Caco-2 (cell line): ENCODE results near the gene SLIT3. TPM values are rescaled to one million over a fixed set of nuclear protein-coding genes. Genes with fewer than 3 reads are reported as not detected.
A peak's percentile ranks its signal among the peaks of the same experiment; 100 is the strongest.

Source experiments
- BruUV-seq: library from RNA; stranded (reverse); fragments of 400-500 nt; replicated peaks from 2 replicates; lab custom pipeline; 2021; lab: Mats Ljungman, UMichigan
- CTCF ChIA-PET: fragments of 300-600 bp; sonication (Branson Sonifier 250); formaldehyde crosslinking; loops from one replicate; lab custom pipeline; 2022; ENCODE audit warnings: antibody characterized with exemption; lab: Charles Lee
- POLR2A ChIA-PET: fragments of 300-600 bp; sonication (Branson Sonifier 250); formaldehyde crosslinking; loops from one replicate; lab custom pipeline; 2022; ENCODE audit warnings: antibody characterized with exemption; lab: Charles Lee
- DNase-seq, 2 experiments: peaks; one replicate each; pipeline versions ENCODE4 v3.0.0 to v3.0.0-alpha.2; 2020 to 2022
- H3K27me3 ChIP-seq: replicated peaks from 2 replicates; pipeline ENCODE4 v1.6.0; 2011; ENCODE audit warnings: low read length; ENCODE audit not compliant: control insufficient read depth, insufficient read depth
- H3K36me3 ChIP-seq: 2 replicates; pipeline ENCODE4 v1.5.1; 2011; ENCODE audit warnings: low read length; ENCODE audit not compliant: control insufficient read depth, insufficient read depth
- H3K4me1 ChIP-seq: fragments of 250-450 bp; sonication (Bioruptor Pico); 2 replicates; pipeline ENCODE4 v1.5.1; 2020; ENCODE audit warnings: mild to moderate bottlenecking
- H3K4me3 ChIP-seq: 2 replicates; pipeline ENCODE4 v1.5.1; 2011; ENCODE audit warnings: low read depth, mild to moderate bottlenecking, control low read depth, low read length
- H3K9me3 ChIP-seq: fragments of 250-450 bp; sonication (Bioruptor Pico); 2 replicates; pipeline ENCODE4 v1.5.1; 2020; ENCODE audit warnings: mild to moderate bottlenecking, moderate library complexity
- H3K27ac Mint-ChIP-seq: one replicate; pipeline ENCODE4 v1.8.0; 2022; ENCODE audit warnings: mixed read lengths; ENCODE audit not compliant: unreplicated experiment
- H3K27me3 Mint-ChIP-seq: one replicate; pipeline ENCODE4 v1.8.0; 2022; ENCODE audit warnings: mixed read lengths; ENCODE audit not compliant: insufficient read depth, unreplicated experiment
- H3K36me3 Mint-ChIP-seq: one replicate; pipeline ENCODE4 v1.8.0; 2022; ENCODE audit warnings: mild to moderate bottlenecking, mixed read lengths; ENCODE audit not compliant: insufficient read depth, unreplicated experiment
- H3K4me1 Mint-ChIP-seq: one replicate; pipeline ENCODE4 v1.8.0; 2022; ENCODE audit warnings: low read depth, mixed read lengths; ENCODE audit not compliant: unreplicated experiment
- H3K4me3 Mint-ChIP-seq: one replicate; pipeline ENCODE4 v1.8.0; 2022; ENCODE audit warnings: mild to moderate bottlenecking, moderate library complexity, mixed read lengths; ENCODE audit not compliant: unreplicated experiment
- H3K9me3 Mint-ChIP-seq: one replicate; pipeline ENCODE4 v1.8.0; 2022; ENCODE audit warnings: mixed read lengths; ENCODE audit not compliant: unreplicated experiment
- intact Hi-C: fragments of 100-400 bp; cut with micrococcal nuclease; formaldehyde crosslinking; loops from one replicate; pipeline ENCODE4 v1.10.0; 2022; ENCODE audit not compliant: unreplicated experiment
- total RNA-seq: library from RNA; stranded (reverse); gene quantifications from 2 replicates; pipeline ENCODE4 v1.2.3, GENCODE V29; 2022
- TF ChIP-seq, protein P1 (sequence below), 2 experiments: fragments of 200-600 bp in 1 of 2; IDR thresholded peaks; 1 replicate in 1 of 2; 2 replicates in 1 of 2; pipeline versions ENCODE4 v1.5.1 to v1.8.0; 2011 to 2022; ENCODE audit warnings: antibody characterized with exemption in 1 of 2, control low read depth in 1 of 2, inconsistent platforms in 1 of 2, low read depth in 1 of 2, low read length in 1 of 2, mild to moderate bottlenecking in 1 of 2, moderate library complexity in 1 of 2; ENCODE audit not compliant: insufficient read depth in 1 of 2, severe bottlenecking in 1 of 2, unreplicated experiment in 1 of 2

Gene SLIT3
- total RNA-seq, 1 experiment from 2014 or later = 2.1 TPM

DNA sequence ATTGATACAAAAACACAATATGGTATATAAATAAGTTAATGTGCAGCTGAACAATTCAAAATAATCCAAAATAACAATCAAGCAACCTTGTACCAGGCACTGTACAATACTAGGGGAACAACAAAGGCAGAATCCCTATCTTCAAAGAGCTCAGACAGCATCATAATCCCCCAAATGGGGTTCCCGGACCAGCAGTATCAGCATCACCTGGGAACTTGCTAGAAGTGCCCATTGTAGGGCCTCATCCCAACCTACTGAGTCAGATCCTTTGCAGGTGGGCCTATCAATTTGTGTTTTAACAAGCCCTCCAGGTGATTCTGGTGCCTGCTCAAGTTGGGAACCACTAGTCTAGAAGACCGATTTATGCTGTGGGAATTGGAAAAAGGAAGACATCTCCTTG is 27.1 kb downstream of the SLIT3 start:
- Mint-ChIP-seq H3K27me3 (no peaks in the 10 kb centered on the region), H3K4me3 (peak overlapping the region; percentile 61), H3K27ac (peak overlapping the region; percentile 90), H3K9me3 (peaks cover 10% of the 10 kb centered on the region), H3K36me3 (peaks cover 23% of the 10 kb centered on the region), H3K4me1 (peaks cover 62% of the 10 kb centered on the region)
- H3K9me3 ChIP-seq = no peaks in the 10 kb centered on the region
- no peaks in the 10 kb centered on the region for H3K27me3 ChIP-seq
- intact Hi-C loops = loop anchor here (1.0 to 5.0 kb wide), 9 partner anchors 23 to 287 kb away; no protein-coding TSS in a partner anchor
- no TSS peak for BruUV-seq
- no peaks in the 10 kb centered on the region for H3K36me3 ChIP-seq
- peak; percentile 58 to 74 for DNase-seq
- TF ChIP-seq, protein P1, sequence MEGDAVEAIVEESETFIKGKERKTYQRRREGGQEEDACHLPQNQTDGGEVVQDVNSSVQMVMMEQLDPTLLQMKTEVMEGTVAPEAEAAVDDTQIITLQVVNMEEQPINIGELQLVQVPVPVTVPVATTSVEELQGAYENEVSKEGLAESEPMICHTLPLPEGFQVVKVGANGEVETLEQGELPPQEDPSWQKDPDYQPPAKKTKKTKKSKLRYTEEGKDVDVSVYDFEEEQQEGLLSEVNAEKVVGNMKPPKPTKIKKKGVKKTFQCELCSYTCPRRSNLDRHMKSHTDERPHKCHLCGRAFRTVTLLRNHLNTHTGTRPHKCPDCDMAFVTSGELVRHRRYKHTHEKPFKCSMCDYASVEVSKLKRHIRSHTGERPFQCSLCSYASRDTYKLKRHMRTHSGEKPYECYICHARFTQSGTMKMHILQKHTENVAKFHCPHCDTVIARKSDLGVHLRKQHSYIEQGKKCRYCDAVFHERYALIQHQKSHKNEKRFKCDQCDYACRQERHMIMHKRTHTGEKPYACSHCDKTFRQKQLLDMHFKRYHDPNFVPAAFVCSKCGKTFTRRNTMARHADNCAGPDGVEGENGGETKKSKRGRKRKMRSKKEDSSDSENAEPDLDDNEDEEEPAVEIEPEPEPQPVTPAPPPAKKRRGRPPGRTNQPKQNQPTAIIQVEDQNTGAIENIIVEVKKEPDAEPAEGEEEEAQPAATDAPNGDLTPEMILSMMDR (IDR thresholded peaks at IDR 0.05; ENCODE audit: insufficient read depth in 1 of 2, low read depth in 1 of 2, low read length in 1 of 2, severe bottlenecking in 1 of 2, unreplicated experiment in 1 of 2) = no peak
- ChIA-PET POLR2A (interaction anchor here (0.9 to 1.3 kb wide), 4 partner anchors 45 to 310 kb away, joined by 3 to 7 read pairs (median 4); partner anchors contain the start of gene SPDL1), CTCF (interaction anchor here (0.7 to 1.5 kb wide), 8 partner anchors 16 to 278 kb away, joined by 3 to 8 read pairs (median 3); no protein-coding TSS in a partner anchor)
- H3K4me1 ChIP-seq = peaks cover 52% of the 10 kb centered on the region
- H3K4me3 ChIP-seq = no peak overlapping the region

- peak overlapping the region; percentile 90 for H3K27ac Mint-ChIP-seq
- H3K4me1 Mint-ChIP-seq = peaks cover 62% of the 10 kb centered on the region
- H3K27me3 ChIP-seq = no peaks in the 10 kb centered on the region
- peaks cover 12% of the 10 kb centered on the region for H3K9me3 Mint-ChIP-seq
- peak; percentile 78 to 81 for DNase-seq
- H3K36me3 Mint-ChIP-seq = peaks cover 23% of the 10 kb centered on the region
- no peaks in the 10 kb centered on the region for H3K9me3 ChIP-seq
- peak overlapping the region; percentile 61 for H3K4me3 Mint-ChIP-seq
- no peaks in the 10 kb centered on the region for H3K27me3 Mint-ChIP-seq
- H3K4me1 ChIP-seq = peaks cover 52% of the 10 kb centered on the region
- H3K4me3 ChIP-seq = no peak overlapping the region
- TF ChIP-seq, protein P1 (IDR thresholded peaks at IDR 0.05; ENCODE audit: insufficient read depth in 1 of 2, low read depth in 1 of 2, low read length in 1 of 2, severe bottlenecking in 1 of 2, unreplicated experiment in 1 of 2) = no peak
- H3K36me3 ChIP-seq = no peaks in the 10 kb centered on the region
- CTCF ChIA-PET = interaction anchor here (0.7 to 1.5 kb wide), 9 partner anchors 16 to 277 kb away, joined by 3 to 8 read pairs (median 3); no protein-coding TSS in a partner anchor
- intact Hi-C loops = loop anchor here (1.0 to 5.0 kb wide), 9 partner anchors 24 to 286 kb away; no protein-coding TSS in a partner anchor
- BruUV-seq = no TSS peak
- POLR2A ChIA-PET = interaction anchor here (0.9 to 1.3 kb wide), 4 partner anchors 45 to 310 kb away, joined by 3 to 7 read pairs (median 4); partner anchors contain the start of gene SPDL1
These were observed 27.5 kb downstream of the SLIT3 start for GRCh38 chr5:169273451-169273850.

DNA sequence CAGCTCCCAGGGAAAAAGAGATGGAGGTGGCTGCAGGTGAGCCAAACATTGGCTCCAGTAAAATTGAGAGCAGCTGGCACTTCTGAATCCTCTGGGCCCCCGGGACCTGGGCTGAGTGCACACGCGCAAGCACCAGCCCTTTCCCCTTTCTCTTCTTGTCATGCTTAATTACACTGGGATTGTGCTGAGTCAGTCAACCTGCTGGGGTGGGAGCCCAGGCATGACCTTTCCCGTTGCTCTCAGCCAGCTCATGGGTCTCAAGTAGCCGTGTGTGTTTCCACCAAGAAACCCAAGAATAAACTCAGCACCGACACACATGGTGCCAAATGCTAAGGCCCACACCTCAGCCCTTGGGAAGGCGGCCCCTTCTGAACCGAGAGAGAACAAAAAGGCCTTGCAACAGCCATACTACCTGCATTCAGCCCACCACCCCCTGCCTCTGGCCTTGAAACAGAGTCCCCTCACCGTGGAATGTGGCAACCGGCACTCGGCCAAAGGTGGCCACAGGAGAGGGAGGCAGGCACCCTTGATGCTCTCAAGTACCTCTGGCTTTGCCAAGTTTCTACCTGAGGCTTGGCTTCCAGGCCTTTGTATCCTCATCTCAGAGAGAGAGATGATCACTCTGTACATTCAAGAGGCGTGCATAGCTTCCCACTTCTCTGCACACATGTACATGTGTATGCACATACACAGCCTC is 28.1 kb downstream of the SLIT3 start:
- Histone ChIP-seq H3K36me3 (no peaks in the 10 kb centered on the region), H3K4me3 (no peak overlapping the region), H3K27me3 (no peaks in the 10 kb centered on the region), H3K4me1 (peaks cover 53% of the 10 kb centered on the region), H3K9me3 (no peaks in the 10 kb centered on the region)
- intact Hi-C loops = loop anchor here (1.0 to 5.0 kb wide), 9 partner anchors 24 to 286 kb away; no protein-coding TSS in a partner anchor
- Mint-ChIP-seq H3K9me3 (peaks cover 12% of the 10 kb centered on the region), H3K4me1 (peaks cover 62% of the 10 kb centered on the region), H3K27ac (peak overlapping the region; percentile 90), H3K36me3 (peaks cover 23% of the 10 kb centered on the region), H3K4me3 (peak overlapping the region; percentile 61), H3K27me3 (no peaks in the 10 kb centered on the region)
- ChIA-PET CTCF (interaction anchor here (0.6 to 1.5 kb wide), 10 partner anchors 17 to 277 kb away, joined by 3 to 8 read pairs (median 3); no protein-coding TSS in a partner anchor), POLR2A (interaction anchor here (0.9 to 1.3 kb wide), 3 partner anchors 44 to 78 kb away, joined by 3 to 7 read pairs (median 3); no protein-coding TSS in a partner anchor)
- no peak for DNase-seq
- BruUV-seq = no TSS peak
- TF ChIP-seq, protein P1 (IDR thresholded peaks at IDR 0.05; ENCODE audit: insufficient read depth in 1 of 2, low read depth in 1 of 2, low read length in 1 of 2, severe bottlenecking in 1 of 2, unreplicated experiment in 1 of 2) = no peak
